H1 (cell line): ENCODE results near the gene CS.

ENCODE experiments used
- CEBPB ChIP-seq: IDR thresholded peaks from 2 replicates; pipeline ENCODE4 v1.6.1; 2012; ENCODE audit warnings: low read depth, low read length
- CTCF ChIP-seq, 3 experiments: IDR thresholded peaks; 1 replicate in 2 of 3; 2 replicates in 1 of 3; pipeline versions ENCODE4 v1.5.1 to v1.6.1; 2011; ENCODE audit warnings: low read length in 3 of 3, mild to moderate bottlenecking in 3 of 3, inconsistent platforms in 2 of 3, low read depth in 1 of 3, moderate library complexity in 1 of 3; ENCODE audit not compliant: insufficient read depth in 1 of 3; ENCODE audit errors: control extremely low read depth in 1 of 3
- EZH2 ChIP-seq: fragments of 200-600 bp; sonication (generic); IDR thresholded peaks from 2 replicates; pipeline ENCODE4 v1.7.1; 2012; ENCODE audit warnings: low read depth, mild to moderate bottlenecking, moderate library complexity, low read length, inconsistent platforms; ENCODE audit not compliant: severe bottlenecking
- KDM1A ChIP-seq: fragments of 200-600, 300-600 bp; sonication (generic); IDR thresholded peaks from 2 replicates; pipeline ENCODE4 v1.7.1; 2016; ENCODE audit warnings: mild to moderate bottlenecking, low read length, borderline replicate concordance
- PHF8 ChIP-seq: fragments of 200-600 bp; sonication (generic); conservative IDR thresholded peaks from 2 replicates; pipeline ENCODE4 v1.7.1; 2012; ENCODE audit warnings: low read depth, mild to moderate bottlenecking, inconsistent platforms, low read length, moderate library complexity
- RXRA ChIP-seq: IDR thresholded peaks from 2 replicates; pipeline ENCODE4 v1.6.1; 2011; ENCODE audit warnings: low read depth, mild to moderate bottlenecking, low read length, moderate library complexity; ENCODE audit not compliant: insufficient read depth
- SP1 ChIP-seq: IDR thresholded peaks from 2 replicates; pipeline ENCODE4 v1.6.1; 2011; ENCODE audit warnings: low read depth, low read length
- TEAD4 ChIP-seq: IDR thresholded peaks from 2 replicates; pipeline ENCODE4 v1.6.1; 2012; ENCODE audit warnings: low read depth, low read length, inconsistent platforms, mixed read lengths
- TF ChIP-seq, protein P1 (sequence below): IDR thresholded peaks from 2 replicates; pipeline ENCODE4 v1.6.1; 2012; ENCODE audit warnings: low read length, inconsistent platforms

- TF ChIP-seq RXRA (no peak), CTCF (IDR thresholded peaks at IDR 0.05; ENCODE audit: control extremely low read depth in 1 of 3, insufficient read depth in 1 of 3, low read depth in 1 of 3, low read length in 3 of 3) (no peak), TEAD4 (no peak), KDM1A (no peak), EZH2 (no peak), CEBPB (no peak), SP1 (no peak), PHF8 (no peak)
- TF ChIP-seq, protein P1, sequence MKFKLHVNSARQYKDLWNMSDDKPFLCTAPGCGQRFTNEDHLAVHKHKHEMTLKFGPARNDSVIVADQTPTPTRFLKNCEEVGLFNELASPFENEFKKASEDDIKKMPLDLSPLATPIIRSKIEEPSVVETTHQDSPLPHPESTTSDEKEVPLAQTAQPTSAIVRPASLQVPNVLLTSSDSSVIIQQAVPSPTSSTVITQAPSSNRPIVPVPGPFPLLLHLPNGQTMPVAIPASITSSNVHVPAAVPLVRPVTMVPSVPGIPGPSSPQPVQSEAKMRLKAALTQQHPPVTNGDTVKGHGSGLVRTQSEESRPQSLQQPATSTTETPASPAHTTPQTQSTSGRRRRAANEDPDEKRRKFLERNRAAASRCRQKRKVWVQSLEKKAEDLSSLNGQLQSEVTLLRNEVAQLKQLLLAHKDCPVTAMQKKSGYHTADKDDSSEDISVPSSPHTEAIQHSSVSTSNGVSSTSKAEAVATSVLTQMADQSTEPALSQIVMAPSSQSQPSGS = no peak
These were observed 36.4 kb upstream of the CS start for GRCh38 chr12:56336361-56337167.
